GM18507 (cell line): ENCODE data around the gene TRPV6.

Experiments used
- DNase-seq: peaks from one replicate; pipeline ENCODE4 v3.0.0; 2011; ENCODE audit warnings: low read depth; ENCODE audit not compliant: insufficient read length; ENCODE audit errors: extremely low spot score
- FAIRE-seq: peaks from 2 replicates; lab custom pipeline; 2011; peaks lifted over from hg19 to GRCh38; lab: Jason Lieb, UNC

The TRPV6 gene

DNA sequence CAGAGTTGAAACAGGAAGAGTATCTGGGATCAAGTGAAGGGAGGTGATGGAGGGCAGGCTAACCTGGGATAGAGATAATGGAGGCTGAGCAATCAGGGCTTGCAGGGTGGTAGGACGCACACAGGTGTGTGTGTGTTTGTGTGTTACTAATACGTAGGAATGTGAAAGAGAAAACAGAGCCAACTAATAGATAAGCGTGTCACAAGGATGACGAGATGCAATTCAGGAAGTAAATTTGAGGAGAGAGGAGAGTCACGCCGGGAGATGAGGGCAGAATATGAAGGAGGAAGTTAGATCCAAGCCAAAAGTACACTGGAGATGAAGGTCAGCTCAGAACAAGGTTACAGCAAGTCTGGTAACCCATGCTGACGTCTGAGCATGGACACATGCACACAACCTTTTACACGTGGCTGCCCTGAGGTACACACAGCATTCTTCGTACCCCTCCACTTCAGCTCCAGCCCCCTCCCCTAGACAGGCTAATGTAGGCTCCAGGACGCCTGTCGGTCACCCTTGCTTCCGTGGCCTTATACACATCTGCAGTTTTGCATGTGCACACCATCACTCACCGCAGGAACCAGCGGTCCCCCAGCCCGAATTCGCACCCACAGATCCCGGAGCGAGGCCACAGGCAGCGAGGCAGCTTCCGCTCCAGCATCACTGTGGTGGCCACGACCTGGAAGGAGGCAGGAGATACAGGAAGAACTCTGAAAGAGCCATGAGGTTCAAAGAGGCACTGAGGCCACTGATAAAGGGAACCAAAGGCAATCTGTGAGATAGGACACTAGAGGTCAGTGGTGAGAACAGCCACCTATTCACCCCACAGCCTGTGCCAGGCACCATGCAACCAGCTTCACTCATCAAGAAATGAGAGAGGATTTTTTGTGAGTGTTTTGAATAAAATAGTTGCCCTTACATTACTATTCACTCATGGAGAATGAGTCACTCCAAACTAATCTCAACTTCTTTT, 23.7 kb upstream of the TRPV6 start:
- FAIRE-seq (peak; percentile 58), DNase-seq (no peak)

DNA sequence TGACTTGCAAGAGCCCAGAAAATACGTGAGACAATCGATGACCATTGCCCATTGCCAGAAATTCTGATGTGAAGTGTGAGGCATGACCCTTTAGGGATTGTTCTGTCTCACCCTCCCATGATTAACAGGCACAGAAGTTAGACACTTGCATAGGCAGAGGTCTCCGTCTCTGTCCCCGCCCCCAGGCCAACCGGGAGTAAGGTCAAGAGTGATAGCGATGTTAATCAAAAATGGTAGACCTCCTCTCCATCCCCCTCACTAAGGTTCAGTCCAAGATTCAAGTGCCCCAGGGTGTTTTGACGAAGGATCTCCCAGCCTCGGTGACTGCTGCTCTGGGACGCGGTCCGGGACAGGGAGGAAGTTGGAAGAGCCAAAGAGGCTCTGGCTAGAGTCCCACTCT, 22.7 kb upstream of the TRPV6 start:
- FAIRE-seq, result no peak
- DNase-seq, result no peak

DNA sequence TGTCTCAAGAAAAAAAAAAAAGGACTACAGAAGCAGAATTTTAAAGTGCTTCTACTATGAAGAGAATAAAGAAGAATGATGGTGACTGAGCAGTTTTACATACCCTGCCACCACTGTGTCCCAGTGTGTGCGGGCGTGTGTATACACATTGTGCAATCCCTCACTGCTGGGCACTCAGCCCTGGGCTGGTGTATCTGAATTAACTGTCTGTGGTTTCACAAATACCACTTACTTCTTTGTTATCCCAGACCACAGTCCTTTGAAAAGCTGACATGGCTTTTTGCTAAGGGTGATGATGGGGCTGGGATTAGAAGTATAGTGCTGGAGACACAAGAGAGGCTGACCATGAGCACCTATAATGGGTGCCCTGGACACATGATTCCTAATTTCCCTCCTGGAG, 21.1 kb upstream of the TRPV6 start:
- DNase-seq (no peak), FAIRE-seq (no peak)

DNA sequence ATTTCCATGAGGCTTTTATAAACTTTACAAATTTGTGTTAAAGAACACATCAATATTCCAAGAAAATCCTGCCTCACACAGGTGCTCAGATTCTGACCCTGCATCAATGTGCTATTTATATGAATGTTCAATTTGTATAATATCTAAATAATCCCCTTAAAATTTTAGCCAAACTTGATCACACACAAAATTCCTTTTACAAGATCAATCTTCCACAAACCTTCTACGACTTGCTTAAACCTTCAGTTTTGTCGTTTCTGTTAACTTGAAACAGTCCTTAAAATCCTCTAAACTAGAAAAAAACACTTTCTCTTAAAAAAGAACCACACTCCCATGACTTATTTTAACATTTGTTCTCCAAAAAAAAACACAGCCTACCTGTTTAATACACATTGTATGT, 20.2 kb upstream of the TRPV6 start:
- FAIRE-seq (no peak), DNase-seq (no peak)

DNA sequence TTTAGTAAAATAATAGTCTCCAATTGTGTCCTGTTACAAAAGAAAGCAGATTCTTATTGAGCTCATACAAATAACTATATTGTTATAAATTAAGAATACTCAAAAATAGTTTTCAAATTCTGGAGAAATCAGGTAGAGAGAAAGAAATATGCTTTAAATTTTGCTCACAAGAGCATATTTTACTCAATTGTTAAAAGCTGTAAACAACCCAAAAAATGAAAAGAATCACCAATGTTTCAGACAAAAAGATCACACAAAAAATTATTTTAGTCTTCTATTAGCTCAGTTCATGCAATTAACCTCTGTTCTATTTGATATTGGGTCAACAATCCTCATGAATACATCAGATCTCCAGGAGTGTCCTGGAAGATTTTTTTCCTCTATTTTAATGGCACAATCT, 18.6 kb upstream of the TRPV6 start:
- DNase-seq, result no peak
- FAIRE-seq, result no peak

DNA sequence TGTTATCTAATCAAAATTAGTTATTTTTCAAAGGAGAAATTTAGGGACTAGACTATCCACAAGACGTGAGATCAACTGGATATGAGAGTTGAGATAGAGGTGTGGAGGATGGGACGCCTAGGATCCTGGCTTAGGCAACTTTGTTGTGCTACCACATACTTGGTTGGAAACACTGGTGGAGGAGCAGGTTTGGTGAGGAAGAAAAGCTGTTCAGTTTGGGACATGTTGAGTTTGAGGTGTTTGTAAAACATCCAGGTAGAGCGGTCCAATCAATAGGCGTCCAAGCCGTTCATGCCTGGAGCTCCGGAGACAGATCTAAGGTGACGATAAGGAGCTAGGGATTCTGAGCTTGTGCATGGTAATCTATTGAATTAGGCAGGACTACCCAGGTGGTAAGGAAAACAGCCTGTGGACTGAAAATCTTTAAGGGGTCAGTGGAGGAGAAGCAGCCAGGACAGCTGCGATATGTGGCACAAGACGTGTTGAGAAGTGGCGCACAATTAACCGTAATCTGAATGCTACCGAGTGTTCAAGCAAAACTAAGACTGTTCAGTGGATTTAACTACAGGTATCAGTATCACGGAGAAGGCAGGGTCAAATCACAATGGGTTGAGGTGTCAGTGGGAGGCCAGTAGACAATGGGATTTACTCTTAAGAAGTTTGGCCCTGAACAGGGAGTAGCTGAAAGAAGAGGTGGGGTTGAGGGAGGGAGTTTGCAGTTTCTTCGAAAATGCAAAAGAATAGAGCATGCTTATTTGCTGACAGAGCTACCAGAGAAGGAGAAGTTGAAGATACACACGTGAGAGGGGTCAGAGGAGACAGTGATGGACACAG, 16.1 kb upstream of the TRPV6 start:
- no peak for DNase-seq
- no peak for FAIRE-seq

DNA sequence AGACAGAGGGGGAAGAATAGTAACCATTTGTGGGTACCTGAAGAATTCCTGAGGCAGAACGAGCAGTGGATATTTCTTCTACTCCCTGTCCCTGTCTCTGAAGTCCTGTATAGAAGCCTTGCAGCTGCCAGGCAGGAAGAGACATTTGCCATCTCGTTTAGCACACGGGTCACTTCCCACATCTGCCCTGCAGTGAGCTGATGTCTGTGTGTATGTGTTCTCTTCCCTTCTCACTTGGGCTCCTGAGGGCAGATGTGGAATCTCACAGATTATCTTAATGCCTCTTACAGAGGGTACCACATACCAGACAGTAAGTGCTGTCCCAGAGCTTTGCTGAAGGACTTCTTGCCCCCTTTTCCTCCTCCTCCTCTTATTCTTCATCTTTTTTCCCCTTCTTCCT, 14.1 kb upstream of the TRPV6 start:
- DNase-seq (no peak), FAIRE-seq (no peak)

DNA sequence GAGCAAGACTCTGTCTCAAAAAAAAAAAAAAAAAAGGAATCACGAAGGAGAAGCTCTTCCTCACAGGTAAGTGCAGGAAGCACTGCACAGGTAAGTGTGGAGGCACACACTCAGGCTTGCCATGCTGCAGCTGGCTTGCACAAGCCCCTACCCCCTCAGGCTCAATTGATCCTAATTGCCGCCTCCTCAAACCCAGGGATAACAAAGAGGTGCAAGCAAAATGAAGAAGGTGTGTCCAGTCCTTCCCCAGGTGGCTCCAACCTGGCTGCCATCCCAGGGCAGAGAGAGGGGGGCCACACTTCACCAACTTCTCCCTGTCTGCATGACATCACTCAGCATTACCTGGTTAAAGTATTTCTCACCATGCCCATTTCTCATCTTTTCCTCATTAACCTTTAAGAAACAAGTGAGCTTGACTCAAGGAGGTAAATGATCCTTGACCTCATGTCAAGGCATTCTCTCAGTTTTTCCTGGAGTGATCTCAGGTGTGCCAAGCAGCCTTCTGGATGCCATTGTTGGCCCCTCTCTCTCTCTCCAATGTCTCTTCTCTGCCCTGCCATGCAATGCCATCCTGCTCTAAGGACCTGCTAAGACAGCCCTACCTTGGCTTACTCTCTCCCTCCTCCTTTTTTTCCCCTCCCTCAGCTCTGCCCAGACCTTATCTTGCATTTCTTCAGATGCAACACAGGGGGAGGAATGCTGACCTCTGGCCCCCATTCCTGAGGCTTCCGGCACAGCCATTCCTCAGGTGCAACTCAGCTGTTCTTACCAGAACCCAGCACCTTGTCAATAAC, 13.0 kb upstream of the TRPV6 start:
- no peak for DNase-seq
- FAIRE-seq, result no peak

DNA sequence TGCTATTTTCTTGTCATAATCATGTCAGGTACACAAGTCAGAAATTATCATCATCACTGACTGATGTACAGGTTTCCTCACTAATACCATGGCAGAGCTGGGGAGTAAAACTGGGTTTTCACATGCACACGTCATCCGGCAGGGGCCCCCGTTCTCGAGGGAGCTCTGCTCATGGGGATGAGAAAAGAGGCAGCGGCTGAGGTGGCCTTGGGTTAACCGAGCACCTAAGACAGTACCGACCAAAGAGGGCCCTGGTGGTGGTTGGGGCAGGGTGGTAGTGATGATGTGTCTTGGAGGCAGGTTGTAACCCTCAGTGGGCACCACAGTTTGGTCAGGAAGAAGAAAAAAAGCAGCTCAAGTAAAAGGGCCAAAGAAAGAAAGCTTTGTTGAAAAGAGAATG, 12.1 kb upstream of the TRPV6 start:
- DNase-seq (no peak), FAIRE-seq (no peak)

DNA sequence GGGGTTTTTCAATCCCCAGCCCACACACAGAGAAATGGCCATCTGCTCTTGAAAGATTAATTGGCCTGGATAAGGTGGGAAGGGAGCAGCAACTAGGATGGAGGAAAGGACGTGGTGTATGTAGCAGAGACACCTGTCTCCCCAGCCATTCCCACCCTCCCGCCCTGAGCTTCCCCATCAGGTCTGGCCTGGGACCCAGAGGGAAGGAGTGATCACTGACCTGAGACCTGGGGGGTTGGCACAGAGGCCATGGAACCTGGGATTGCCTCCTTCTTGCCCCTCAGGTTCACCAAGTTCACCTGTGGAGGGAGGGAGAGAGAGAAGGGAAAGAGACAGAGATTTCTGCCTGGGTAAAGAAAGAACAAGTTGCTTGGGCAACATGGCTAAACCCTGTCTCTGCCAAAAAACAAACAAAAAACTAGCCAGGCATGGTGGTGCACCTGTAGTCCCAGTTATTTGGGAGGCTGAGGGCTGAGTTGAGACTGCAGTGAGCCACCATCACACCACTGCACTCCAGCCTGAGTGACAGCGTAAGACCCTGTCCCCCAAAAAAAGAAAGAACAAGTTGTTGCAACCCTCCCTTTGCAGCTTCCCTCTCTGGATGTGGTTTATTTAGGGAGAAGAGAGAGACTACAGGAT, 11.3 kb upstream of the TRPV6 start:
- DNase-seq (no peak), FAIRE-seq (no peak)

DNA sequence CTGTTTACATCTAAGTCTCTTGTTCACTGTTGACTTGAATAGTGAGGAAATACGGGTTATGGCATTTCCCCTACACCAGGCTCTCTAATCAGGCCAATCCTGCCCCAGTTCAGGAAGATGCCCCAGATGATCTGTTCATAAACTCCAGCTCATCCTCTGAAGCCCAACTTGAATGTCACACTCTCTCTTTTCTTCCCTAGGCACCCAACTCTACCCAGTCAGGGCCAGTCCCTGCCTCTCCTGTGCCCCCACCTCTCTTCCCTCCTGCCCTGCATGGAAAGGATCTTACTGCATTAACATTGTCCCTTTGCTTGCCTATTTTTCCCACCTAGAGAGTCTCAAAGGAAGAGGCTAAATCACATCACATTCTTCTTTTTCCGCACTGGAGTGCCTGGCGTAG, 10.6 kb upstream of the TRPV6 start:
- DNase-seq (no peak), FAIRE-seq (no peak)

DNA sequence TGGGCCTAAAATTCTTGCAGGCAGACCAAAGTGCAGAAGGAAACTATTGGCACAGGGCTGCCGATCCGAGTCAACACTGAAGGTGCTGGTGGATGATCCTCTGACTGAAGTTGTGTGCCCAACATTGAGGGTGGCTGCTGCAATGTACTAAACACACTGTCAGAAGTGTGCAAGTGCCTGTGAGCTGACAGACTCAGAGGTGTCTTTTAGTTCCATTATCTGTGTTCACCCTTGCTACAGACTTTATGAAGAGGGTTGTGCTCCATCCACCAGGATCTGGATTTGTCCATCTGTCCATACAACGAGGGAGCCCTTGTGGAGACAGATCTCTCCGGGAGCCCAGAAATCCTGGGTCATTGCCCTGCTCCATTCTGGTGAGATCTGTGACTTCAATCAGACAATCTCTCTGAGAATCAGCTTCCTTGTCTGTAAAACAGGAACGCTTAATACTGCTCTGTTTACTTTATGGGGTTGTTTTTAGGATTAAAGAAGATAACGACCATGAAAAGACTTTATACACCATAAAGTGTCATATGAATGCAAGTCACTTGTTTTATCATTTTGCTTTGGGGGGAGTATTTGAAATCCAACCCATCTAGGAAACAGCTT, 9.5 kb upstream of the TRPV6 start:
- FAIRE-seq (no peak), DNase-seq (no peak)

DNA sequence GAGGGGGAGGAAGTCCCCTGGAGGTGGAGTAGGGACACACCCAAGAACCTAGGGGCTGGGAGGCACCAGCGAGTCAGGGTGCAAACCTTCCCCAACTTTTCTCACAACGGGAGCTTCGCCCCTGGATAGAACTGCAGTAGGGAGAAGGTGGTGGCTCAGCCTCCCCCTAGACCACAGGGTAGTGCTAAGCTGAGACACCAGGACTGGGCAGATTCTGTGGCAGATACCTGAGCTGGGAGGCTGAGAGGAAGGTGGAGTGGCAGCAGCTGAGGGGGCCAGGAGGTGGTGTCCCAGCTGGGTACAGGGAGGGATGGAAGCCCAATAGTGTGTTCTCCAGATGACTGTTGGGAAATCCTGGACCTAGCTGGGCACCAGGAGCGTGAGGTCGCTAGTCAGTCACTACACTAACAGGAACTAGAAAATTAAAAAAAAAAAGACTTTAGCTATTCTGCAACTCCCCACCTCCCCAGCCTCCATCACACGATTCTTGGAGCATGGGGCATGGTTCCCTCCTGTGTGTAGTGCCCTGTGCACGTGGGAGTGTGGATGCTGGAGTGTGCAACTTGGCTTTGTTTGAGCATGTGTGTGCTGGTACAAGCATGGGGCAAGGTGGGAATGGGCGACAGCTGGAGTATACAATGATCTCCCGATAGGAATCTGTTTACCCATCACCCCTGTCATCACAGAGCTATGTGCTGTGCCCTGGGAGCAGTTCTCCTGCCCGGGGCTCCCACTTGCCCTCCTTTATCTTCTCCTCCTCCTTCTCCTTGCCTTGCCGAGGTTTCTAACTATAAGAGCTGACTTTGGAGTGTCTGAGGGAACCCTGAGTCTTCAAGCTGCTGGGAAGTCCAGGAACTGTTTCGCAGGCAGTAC, 8.8 kb upstream of the TRPV6 start:
- FAIRE-seq (no peak), DNase-seq (no peak)

DNA sequence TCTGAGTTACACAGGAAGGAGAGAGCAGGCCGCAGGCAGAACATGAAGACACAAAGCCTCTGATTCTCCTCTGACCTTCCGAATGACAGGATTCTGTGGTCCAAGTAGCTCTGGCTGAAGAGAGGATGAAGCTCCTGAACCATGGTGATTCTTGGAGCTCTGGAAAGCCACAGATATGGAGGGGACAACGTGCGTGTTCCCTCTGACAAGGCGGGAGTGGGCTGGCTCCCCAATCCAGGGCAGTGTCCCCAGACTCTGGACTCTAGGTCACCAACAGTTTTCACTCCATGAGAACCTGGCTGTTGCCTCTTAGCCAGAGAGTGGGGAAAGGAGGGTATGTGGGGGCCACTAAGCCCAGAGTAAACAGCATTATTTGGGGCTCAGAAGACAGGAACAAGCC, 7.4 kb upstream of the TRPV6 start:
- FAIRE-seq, result no peak
- DNase-seq, result no peak

DNA sequence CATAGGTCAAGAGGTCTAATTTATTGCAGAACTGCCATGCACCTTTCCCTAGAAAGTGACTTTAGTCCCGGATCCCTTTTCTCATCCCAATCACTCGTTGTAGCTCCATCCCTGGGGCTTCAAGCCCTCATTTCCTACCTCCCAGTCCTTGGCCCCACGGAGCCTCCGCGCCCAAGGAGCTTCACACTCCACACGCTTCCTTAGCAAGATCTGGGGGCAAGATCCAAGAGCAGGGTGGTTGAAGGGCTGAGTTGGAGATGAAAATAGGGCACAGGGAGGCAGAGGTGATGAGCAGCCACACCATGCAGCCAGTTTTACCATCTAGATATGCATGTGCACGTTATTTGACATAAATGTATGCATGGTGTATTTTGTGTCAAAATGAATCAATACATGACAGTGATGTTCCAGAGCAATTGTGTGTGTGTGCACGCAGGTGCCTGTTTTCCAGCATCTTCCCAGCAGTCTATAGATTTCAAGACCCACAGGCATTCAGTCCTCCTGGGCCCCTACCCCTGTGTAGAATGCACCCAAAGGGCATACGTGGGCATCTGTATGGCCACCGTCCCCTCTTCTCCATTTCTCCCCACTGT, 6.0 kb upstream of the TRPV6 start:
- no peak for FAIRE-seq
- DNase-seq, result no peak

DNA sequence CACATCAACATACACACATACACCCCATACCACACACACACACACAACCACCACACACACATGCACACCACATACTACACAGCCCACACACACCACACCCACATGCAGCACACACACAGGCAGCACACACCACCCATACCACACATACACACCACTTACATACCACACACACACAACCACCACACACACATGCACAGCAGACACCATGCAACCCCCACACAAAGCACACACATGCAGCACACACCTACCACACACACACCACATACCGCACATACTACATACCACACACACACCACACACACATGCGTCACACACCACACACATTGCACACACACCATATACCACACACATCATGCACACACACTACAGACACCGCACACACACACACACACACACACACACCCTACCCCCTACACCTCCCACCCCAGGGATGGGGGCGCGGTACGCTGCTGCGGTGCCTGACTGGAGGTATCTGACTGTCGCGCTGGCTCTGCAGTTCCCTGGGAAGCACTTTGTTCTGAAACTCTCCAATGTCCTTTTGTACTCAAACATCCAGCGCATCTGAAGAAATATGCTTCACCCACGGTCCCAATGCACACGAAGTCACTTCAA, 5.4 kb upstream of the TRPV6 start:
- no peak for DNase-seq
- no peak for FAIRE-seq

DNA sequence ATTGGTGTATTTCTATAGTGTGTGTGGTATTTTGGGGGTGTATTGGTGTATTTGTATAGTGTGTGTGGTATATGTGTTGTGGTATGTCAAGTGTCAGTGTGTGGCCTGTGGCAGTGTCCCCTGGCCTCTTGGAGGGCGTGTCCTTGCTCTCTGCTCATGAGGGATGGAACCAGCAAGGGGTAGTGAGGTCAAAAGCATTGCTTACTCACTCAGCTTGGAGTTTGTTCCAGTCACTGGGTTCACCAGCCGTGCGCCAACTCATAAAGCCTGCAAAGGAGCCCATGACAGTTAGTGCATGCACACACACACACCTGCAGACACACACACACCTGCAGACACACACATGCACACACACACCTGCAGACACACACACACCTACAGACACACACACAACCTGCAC, 4.3 kb upstream of the TRPV6 start:
- no peak for FAIRE-seq
- DNase-seq, result no peak
